Islet of Langerhans (tissue), 1 donor: Measurements from ENCODE around the gene AKAP6.
"Not testable (repeated sequence)": the region's sequence is repeated elsewhere in the genome, so short reads cannot be mapped to it uniquely, and the experiment has no call there.

Experiments
- FAIRE-seq: peaks from one replicate; lab custom pipeline; 2011; peaks lifted over from hg19 to GRCh38; lab: Jason Lieb, UNC

The AKAP6 gene

DNA sequence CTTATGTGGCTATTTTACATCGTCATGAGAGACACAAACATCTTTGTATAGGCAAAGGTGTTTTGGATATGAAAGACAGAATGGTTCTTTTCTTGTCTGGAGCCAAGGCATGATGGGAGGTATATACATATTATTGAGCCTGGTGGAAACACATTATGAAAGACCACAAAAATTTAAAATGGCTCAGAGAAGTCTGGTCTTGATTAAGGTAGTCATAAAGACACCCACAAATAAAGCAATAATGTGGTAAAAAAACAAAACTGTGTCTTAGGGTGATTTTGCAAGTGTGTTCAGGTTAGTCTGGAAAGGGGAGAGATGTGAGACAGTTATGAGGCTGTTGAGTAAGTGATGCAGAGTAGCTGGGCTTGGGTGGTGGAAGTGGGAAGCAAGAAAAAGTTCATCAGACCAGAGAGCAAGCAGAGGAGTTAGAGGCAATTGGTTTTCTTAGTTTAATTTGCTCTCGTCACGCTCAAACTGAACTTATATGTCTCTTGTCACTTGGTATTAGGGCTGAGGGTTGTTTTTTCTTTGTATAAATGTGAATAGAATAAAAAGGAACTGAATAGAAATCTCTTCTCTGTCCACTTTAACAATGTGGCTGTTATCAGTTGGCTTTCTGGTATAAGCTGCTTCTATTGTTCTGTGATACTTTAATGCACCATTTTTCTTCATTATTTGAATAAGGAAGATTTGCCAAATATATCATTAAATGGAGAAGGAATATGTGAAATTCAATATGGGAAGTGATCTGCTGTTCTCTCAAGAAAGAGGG lies 115.0 kb downstream of the AKAP6 start:
- no peak for FAIRE-seq

GRCh38 chr14:32447371-32447770 lies 118.3 kb downstream of the AKAP6 start:
- FAIRE-seq = peak; percentile 41

- no peak for FAIRE-seq
These were observed 120.5 kb downstream of the AKAP6 start for GRCh38 chr14:32449648-32450047.

DNA sequence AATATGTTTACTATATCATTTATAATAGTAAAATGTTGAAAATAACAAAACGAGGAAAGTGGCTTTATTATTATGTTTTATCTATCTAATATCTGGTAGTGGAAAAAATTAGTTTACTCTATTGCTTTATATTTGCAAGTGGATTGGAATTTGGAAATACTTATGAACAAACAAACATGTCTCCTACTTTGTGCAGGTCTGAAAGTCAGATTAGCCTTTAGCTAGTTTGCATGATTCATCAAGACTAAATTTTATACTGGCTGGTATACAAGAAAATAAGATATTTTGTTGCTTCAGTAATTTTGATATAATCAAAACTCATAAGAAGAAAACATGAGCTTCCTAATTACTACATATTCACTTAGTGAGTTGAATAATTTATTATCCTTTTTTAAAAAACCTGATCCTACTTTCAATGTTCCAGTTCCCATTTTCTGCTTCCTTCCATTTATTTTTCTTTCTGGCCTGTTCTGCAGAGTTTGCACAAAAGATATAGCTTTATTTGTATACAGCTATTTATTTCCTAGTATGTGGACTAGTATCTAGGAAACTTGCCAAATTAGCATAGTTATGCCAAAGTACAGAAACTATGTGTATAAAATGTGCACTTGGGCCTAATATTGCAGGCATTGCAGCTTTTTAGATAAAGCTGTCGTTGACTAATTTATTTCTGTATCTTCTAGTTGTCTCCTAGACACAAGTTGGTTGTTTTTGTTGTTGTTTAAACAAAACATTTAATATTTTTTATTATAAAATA lies 122.0 kb downstream of the AKAP6 start:
- FAIRE-seq = peak; percentile 82

GRCh38 chr14:32453857-32454810 lies 125.0 kb downstream of the AKAP6 start:
- no peak for FAIRE-seq

DNA sequence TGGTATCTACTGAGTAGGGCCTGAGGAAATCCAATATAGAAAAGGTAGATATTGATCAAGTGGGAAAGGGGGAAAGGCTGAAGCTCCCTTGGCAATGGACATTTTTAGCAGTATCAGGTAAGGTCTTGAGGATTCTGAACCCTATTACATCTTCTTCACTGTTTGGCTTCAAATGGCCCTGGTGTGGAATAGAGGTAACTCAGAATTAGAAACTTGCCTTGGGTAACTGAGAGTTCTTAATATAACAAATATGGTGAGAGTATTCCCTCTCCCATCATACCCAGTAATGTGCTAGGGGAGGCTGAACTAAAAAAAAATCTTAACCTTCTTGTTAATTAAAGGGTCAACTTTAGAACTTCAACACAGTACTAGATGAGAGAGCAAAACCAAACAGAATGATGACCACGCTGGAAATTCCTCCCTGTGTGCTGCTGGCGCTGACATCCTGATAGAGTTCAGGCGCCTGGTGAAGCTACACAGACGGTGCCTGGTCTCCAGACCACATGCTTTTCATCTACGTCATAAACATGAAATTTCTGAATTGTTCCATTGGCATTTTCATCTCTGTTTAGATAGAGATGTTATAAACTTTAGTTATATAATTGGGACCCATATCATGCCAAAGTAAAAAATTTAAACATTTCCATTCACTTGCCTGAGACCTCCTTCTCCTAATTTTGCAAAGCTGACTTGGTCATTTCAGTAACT lies 128.3 kb downstream of the AKAP6 start:
- no peak for FAIRE-seq

DNA sequence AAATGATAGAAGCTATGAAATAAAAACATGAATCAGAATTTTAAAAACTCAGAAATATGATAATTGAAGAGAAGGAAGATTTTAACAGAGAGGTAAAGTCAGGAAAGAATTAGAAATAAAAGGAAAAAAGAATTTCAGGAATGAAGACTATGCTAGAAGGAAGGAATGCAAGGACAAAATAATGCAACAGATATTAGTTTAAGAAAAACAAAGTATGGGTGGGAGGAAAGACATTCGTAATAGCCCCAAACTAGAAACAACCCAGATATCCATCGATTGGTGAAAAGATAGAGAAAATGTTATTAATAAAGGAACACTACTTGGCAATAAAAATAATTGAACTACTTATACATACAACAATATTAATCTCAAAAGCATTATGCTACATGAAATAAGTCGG lies 129.6 kb downstream of the AKAP6 start:
- FAIRE-seq = peak; percentile 82

GRCh38 chr14:32460267-32460666 lies 131.2 kb downstream of the AKAP6 start:
- no peak for FAIRE-seq

DNA sequence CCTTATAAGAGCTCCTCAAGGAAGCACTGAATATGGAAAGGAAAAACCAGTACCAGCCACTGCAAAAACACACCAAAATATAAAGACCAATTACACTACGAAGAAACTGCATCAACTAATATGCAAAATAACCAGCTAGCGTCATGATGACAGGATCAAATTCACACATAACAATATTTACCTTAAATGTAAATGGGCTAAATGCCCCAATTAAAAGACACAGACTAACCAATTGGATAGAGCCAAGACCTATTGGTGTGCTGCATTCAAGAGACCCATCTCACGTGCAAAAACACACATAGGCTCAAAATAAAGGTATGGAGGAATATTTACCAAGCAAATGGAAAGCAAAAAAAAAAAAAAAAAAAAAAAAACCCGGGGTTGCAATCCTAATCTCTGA lies 133.5 kb downstream of the AKAP6 start:
- not testable (repeated sequence) for FAIRE-seq

- no peak for FAIRE-seq
These were observed 139.9 kb downstream of the AKAP6 start for GRCh38 chr14:32468955-32469354.

DNA sequence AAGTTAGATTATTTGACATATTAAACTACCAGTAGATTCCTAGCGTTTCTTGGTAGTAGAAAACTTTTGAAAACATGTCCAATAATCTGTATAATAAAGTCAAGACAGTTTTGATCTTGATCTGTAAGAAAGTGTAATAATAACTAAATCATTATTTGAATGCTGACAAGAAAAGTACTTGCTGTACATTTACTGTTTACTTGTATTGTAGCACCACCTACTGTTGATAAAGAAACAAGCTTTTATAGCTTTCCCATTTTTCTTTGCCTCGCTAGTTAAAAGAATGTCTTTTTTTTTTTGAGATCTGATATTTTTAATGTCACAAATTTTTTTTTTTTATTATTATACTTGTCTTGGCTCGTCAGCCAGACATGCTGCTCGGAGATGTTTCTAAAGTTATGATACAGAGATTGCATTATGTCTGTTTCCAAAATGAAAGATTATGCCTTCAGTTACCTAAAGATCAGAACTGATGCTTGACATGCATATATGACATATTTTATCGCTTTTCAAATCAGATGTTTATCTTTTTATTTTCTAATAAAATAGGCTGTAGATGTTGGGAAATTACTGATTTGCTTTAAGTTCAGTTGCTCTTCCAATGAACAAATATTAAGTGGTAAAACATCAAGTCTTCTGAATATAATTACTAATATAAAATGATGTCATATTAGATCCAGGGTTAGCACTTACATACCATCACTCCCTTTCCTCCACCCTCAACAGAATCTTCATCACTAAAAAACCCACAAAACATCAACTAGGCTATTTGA lies 140.5 kb downstream of the AKAP6 start:
- peak; percentile 100 for FAIRE-seq

DNA sequence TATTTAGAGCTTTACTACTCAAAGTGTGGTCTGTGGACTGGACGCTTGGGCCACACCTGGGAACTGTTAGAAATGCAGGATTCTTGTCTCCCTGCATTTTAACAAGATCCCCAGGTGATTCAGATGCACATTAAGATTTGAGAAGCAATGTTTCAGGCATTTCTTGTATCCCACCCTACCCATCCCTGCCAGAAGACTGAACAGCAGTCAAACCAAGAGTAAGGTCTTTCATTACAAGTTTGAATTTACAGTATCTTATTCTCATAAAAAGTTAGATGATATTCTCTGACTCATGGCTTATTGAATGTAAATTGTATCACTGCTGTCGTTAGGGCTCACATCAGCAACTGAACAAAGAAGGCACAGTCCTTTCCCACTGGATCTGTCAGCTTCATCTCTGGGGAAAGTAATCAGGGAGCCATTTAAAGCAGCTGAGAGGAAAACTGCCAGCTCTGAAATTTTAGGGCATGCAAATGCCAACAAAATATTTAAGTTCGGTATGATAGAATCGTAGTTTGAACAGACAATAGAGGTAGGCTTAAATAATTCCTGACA lies 141.1 kb downstream of the AKAP6 start:
- FAIRE-seq = no peak

- FAIRE-seq = no peak
These were observed 142.1 kb downstream of the AKAP6 start for GRCh38 chr14:32471181-32471580.

- no peak for FAIRE-seq
These were observed 143.0 kb downstream of the AKAP6 start for GRCh38 chr14:32472076-32472475.

DNA sequence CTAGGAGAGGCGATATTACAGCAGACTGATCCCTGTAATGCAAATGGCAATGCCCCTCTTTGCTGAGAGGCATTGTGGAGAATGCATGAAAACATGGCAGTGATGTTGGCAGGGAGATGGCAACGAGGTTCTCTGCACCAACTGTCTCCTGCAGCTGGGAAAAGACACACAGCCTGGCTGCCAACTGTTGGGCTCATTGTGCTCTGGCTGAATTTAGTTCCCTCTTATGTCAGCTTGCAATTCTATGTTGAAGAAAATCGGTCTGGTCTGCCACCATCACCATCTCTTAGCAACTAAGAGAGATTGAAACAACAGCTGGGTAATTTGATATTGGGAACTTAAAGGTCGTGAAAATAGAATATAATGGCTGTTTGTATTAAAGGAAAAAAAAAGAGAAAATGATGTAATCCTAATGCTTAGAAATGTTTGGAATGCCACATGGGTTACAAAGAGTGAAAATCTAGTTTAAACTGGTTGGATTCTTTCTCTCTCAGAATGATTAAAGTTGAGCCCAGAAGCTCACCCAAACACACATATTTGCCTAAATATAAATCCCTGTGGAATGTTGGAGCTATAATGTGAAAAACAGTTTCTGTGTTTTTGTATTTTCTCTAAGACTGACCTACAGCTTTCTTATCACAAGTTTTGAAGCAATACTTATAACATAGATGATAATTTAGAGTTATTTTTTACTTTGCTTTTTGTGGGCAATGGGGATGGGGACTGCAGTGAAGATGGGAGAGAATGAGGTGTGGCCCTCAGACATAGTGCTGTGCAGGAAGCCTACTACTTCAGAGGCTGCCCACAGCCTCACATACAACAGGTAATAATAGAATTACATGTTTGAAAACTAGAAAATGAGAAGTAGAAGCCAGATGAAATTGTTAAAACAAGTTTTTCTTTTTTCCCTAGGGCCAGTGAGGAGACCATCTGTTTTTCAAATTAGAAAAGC lies 143.7 kb downstream of the AKAP6 start:
- FAIRE-seq = no peak

DNA sequence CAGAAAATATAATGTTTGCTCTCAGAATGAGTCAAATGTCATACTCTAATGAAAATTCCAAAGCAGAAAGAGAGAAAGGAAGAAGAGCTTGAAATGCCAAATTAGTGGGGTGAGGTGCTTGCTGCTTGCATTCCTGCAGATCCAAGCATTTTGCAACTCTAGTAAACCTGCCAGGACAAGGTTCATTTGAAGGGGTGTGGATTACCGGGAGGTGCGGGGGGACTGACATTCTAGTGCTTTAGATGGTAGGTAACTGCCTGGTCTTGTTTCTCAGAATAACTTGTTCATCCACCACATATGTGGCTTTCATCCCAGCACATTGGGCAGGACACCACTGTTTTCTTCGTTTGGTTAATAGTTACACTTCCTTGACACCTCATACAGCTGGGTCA lies 144.4 kb downstream of the AKAP6 start:
- FAIRE-seq = no peak

- no peak for FAIRE-seq
These were observed 145.5 kb downstream of the AKAP6 start for GRCh38 chr14:32474478-32475195.

DNA sequence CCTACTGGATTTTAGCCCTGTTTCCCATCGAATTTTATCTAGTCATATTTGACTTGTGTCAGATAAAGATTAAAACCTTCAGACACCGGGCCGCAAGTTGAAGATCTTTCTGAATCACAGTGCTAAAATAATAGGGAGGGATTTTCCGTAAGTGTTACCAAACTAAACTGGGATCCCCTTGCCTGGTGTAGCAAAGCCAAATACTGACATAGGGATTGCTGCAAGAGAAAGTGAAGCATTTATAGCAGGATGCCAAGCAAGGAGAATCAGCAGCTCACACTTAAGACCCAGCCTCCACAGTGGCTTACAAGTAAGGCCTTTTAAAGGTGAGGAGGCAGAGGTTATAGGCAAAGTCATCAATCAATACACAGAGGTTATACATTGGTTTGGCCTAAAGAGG lies 147.4 kb downstream of the AKAP6 start:
- no peak for FAIRE-seq

DNA sequence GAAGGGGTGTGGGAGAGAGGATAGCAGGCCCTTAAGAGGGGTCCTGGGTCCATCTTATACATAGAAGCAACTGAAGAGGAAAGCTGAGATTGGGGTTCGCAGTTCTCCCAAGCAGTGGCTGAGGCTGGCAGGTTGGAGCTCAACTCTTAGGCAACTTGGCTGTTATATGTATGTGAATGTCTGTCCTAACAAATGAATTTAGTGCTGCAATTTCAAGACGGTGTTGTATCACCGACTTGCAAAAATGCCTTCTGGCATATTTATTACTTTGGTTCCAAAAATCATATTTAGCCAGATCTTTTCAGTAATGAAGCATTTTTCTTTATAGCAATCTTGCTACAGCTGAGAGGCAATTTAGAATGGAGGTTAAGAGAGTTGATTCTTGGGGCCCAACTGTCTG lies 148.3 kb downstream of the AKAP6 start:
- no peak for FAIRE-seq
